HG02970 (cell line): ENCODE results near the gene CDKL5.
"Not testable (repeated sequence)": the region's sequence is repeated elsewhere in the genome, so short reads cannot be mapped to it uniquely, and the experiment has no call there.

ENCODE experiments used
- ATAC-seq: cut with Tn5 transposase; IDR thresholded peaks from one replicate; pipeline ENCODE4 v1.9.1; 2021; ENCODE audit warnings: mild to moderate bottlenecking, moderate library complexity, moderate number of reproducible peaks; ENCODE audit not compliant: unreplicated experiment, low FRiP score

Gene CDKL5

DNA sequence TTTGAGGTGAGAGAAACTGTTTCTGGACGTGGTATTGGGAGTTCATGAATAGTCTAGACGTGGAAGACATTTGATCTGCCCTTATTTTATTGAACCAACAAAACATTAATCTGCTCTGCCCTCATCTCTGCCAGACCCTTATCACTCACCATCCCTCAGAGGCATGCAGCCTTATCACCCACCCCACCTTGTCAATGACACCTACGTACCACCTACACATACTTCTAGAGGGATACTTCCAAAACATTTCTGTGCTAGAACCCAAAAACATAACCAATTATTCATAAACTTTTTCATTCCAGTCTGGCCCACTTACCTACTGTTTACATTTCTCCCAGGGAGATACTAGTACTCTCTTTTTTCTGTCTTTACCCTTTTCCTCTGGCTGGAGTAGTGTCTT is 141.3 kb downstream of the CDKL5 start:
- no peak for ATAC-seq

DNA sequence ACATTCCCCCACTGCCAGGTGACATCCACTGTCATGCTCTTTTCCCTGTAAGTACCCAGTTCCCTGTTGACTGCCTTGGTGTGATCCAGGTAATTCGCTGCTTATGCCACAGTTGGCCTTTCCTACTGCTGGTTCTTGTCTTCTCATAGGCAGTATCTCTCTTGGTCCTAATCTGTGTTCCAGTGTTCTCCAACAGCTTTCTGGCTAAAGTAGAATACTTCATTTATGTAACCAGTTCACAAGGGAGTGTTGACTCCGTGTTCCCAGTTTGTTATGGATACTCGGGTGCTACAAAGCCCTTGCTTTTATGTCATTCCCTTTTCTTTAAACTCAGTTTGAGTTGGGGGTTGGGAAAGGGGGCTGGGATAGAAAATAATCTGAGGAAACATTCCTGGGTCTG is 148.1 kb downstream of the CDKL5 start:
- no peak for ATAC-seq

DNA sequence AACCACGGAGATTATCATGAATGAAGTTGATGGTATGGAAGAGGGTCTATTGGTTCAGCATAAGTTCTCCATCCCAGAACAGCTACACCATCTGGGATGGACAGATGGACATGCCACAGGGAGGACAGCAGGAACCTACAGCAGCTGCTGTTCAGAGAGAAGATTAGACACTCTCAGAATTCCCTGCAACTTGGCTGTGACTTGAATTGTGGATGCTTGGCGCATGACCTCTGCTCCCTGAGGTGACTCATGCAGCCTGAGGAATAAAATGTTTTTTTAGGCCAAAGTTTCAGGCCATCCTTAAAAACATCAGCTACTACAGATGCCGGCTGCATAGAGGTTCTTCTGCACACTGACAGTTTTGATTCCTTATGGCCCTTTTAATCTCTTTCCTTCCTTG is 149.2 kb downstream of the CDKL5 start:
- ATAC-seq = no peak

DNA sequence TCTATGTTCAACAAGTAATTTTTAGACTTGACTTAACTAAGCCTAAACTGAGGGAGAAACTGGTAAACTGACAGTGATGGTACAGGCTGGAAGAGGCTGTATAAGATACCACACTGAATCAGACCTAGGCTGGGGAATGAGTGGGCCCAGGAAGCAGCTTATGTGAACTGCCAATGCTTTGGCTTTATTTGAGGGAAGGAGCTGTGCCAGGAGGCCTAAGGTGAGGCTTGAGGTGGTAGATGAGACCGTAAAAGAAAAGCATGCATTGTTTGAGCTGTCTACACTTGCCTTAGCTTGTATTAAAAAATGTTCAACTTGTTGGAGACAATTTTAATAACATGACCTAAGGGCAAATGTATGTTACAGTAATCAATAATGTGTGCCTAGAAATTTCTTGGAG is 150.3 kb downstream of the CDKL5 start:
- ATAC-seq = no peak

DNA sequence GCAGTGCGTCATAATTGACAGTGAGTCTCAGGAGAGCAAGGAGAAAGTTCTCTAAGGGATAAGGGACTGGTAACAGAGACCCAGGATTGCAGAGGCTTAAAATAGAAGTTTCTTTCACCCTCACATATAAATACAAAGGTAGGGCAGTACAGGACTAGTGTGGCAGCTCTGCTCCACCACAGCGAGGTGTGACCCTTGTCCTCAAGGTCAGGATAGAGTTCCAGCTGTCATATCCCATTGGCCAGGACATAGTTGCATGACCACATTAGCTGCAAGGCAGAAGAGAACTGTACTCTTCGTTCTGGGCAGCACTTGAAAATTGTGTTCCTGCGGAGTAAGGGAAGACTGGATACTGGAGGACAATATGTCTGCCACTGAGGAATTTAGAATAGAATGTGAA is 152.0 kb downstream of the CDKL5 start:
- ATAC-seq = no peak

DNA sequence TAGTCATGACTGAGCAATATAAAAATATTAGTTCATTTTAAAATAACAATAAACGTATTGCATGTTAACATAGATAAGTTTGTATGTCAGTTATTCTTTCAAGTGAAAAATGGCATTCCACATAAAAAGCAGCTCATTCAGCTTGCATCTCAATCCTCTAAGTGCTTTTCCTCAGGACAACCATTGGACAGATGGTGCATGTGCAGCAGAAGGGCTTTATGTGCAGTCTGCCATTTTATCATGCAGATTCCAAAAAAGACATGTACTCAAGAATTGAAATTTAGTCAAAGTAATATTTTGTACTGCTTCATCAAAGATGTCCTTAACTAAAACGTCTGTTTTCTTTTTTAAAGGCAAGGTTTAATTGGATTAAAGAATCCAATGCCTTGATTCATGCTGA is 153.1 kb downstream of the CDKL5 start:
- ATAC-seq = no peak

DNA sequence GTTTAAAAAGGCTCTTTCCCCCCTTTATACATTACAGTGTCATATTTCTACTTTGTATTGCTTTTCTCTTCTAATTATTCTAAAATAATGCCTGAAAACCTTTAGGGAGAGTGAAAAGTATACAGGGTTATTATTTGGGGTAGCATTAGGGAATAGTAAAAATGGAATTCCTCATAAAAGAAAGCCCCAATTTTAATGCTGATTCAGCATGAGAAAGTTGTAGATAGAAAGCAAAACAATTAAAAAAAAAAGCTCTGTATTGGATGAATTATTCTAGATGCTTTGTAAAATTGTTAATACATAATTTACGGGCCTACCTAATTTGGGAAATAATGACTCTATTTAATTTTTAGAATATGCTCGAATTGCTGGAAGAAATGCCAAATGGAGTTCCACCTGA is 154.1 kb downstream of the CDKL5 start:
- ATAC-seq = no peak

DNA sequence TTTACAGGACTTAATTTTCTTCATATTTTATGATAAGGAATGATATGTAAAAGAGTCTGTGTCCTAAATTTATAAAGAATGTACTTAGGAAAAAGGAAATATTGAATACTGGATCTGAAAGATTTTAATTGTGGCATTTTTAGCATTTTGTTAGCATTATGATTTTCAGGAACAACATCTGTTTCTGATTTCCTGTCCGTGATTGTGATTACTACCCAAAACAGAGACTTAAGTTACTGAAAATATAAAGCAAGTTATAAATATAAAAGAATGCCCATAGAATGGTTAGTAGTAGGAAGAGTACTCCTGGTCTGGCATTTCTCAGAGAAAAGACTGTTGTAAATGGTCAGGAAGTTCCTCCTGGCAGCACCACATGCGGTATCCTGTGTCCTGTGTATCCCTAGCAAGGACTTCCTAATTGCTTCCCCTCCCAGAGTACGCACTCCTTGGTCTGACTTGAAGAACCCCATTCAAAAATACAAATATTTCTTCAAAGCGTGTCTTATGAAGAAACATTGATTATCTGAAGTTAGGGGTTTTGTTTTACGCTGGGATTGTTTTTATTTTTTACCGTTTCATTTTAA is 157.6 kb downstream of the CDKL5 start:
- ATAC-seq = no peak

DNA sequence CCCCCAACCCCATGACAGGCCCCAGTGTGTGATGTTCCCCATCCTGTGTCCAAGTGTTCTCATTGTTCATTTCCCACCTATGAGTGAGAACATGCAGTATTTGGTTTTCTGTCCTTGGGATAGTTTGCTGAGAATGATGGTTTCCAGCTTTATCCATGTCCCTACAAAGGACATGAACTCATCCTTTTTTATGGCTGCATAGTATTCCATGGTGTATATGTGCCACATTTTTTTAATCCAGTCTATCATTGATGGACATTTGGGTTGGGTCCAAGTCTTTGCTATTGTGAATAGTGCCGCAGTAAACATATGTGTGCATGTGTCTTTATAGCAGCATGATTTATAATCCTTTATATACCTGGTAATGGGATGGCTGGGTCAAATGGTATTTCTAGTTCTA is 163.9 kb downstream of the CDKL5 start:
- not testable (repeated sequence) for ATAC-seq

DNA sequence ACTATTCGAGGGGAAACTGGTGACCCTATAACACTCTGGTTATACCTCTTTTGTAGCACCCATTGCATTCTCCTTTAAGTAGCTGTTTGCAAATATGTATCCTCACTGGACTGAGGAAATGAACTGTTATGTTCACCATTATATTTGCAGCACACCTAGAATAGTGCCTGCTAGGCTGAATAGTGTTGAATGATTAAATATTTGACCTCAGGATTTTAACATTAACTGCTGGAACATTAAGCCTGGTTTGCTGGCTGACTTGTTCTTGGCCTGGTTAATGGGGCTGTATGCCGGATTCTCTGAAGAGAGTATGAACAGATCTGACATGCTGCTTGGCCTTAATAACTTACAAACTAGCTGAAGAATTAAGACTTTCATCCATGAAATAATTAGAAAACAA is 166.4 kb downstream of the CDKL5 start:
- no peak for ATAC-seq

DNA sequence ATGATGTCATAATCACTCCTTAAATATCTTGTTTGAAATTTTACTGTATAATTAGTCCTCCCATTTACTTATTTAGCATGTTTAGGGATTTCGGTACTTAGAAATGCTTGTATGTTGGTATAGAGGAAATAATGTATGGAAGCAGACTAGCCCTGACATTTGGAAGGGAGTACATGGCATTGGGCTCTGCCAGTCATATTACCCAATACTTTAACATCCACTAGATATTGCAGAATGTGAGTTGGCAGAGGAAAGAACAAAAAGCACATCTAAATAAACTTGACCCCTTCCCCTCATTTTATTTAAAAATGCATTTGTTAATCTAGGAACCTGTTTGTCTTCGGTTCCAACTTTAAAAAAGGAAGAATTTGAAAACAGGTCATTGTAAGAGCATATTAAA is 168.7 kb downstream of the CDKL5 start:
- ATAC-seq = no peak

DNA sequence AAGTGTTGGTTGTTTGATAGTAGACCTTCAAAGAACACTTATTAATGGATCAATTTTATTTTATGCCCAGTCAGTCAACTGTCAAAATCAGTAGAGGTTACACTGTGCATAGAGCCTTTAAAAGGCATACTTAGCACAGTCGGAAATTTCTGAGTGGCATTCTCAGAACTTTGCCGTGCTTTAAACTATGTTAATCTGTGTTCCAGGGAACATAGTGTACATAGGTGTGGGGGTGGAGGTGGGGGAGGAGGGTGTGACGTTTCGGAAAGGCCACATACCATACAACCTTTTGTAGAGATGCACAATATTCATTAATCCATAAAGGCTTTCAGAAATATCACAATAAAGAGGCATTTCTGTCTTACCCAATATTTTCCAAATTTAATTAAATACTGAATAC is 170.7 kb downstream of the CDKL5 start:
- no peak for ATAC-seq

DNA sequence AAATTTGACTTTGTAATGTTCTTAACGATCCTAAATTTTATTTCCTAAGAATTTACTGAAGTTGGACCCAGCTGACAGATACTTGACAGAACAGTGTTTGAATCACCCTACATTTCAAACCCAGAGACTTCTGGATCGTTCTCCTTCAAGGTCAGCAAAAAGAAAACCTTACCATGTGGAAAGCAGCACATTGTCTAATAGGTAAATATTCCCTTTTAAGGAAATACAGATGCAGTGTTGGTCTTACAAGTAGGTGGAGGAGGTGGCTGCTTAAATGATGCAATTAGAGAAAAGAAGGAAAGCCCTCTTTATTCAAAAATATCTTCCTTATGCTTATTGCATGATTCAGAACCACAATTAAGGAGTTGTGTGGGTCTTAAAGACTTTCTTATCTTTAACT is 173.0 kb downstream of the CDKL5 start:
- no peak for ATAC-seq

DNA sequence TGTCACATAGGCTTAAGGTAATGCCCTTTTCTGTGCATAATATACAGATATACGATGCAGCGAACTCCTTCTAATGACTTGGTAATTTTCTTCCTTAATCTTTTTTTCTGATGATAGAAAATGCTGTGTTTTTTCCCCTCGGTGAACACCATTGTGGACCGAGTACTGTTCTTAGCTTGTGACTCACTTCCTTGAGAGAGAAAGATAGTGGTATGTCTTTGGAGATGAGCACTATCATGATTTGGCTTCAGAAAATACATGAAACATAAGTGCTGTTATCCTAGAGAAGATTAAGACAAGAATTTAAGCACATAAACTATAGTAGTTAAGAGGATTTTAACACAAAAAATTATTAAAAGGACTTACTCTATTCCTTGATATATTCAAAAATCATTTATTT is 182.6 kb downstream of the CDKL5 start:
- no peak for ATAC-seq

DNA sequence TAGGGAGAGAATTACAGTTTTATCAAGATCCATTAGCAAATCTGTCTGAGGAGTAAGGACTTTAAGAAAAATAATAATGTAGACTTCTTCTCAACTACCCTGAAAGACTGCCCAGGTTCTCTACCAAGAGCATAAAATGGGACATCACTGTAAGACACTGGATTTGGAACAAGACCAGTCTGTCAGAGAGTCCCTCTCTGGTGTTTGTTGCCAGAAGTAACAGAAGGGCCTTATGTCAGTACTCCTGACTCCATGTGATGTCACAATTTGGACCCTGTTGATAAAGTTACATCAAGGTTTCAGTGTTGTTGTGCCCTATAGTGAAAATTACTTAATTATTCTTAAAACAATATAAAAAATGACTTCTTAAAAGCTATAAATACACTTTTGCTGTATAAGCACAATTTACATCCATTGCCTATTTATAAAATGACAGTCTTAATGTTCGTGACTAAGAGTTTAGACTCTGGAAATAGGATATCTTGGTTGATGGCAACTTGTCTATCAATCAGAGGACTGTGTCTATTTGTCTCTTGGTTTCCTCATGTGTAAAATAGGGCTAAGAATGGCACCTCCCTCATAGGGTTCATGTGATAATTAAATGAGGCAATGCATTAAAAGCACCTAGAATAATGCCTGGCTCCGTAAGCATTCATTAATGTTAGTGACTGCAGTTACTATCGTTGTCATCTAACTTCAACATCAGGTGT is 188.7 kb downstream of the CDKL5 start:
- ATAC-seq = no peak

DNA sequence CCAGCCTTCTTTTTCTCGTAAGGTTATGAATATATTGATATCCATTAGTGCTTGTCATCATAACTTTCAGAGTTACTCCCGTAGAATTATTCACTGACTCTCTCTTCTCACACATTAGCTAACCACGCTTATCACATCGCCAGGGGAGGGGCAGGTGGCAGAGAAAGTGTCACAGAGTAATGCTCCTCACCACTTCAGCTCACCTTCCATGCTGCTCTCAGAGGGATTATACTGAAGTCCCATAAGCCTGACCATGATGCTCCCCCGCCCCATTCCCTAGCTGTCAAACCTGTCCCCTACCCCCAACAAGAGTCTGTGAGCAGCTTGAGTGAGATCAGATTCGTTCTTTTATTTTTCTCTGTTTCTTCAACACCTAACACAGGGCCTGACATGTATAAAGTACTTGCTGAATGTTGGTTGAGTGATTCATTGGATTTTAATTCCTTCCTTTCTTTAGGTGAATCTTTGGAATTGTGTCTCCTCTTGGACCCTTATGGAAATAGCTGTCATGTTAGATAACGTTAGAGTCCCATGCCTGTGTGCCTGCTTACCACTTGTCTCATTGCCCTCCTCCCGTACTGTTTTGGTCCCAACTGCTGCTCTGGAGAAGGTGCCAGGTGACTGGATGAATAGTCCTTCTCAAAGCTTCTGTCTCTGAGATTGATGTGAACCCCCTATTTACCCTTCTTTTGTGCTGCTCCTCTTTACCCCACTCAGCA is 191.4 kb downstream of the CDKL5 start:
- ATAC-seq = no peak

DNA sequence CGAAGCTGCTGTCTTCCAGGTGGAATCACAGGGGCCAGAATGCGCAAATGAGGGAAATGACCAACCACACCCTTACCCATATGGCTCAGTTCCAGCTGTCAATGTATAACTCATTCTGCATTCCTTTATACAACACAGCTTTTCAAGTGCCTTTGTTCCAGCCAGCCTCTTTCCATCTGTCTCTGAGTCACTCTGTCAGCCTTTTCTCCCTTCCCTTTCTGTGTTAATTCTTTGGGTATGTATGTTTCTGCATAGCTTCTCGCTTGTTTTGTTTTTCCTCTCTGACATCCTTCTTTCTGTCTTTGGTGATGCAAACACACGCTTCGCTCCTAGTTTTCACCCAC is 192.0 kb downstream of the CDKL5 start:
- no peak for ATAC-seq

DNA sequence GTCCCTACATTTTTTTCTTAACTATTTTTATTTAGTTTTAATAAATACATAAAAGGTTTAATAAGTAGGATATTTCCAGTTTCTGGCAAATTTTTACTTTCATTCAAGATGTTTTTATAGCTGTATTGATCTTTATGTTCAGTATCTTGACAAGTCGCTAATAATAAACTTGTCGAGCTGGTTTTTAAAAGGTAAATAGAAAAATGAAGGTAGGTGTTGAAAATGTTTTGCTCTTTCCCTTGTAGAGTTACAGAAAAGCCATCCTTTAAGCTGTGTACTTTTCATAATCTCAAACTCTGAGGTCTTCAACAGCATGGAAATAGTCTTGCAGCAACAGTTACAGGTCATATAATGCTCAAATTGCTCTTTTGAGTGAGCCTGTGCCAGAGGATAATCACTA is 193.9 kb downstream of the CDKL5 start:
- no peak for ATAC-seq

DNA sequence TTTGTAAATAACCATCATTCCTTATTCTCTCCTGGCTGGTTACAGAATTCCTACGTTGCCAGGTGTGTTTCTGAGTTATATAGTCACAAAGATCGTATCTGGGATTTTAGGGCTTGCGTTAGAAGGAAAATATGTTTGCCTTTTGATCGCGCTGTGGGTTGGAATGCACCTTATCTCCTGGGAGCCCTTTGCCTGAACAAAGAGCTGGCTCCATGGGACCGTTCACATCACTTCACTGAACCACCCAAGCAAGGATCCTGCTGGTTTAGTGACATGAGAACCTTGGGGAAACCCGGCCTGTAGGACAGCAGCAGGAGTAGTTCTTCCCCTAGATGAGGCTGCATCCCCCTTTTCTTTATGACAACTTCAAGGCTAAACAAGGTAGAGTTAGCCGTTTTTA is 194.9 kb downstream of the CDKL5 start:
- ATAC-seq = no peak

DNA sequence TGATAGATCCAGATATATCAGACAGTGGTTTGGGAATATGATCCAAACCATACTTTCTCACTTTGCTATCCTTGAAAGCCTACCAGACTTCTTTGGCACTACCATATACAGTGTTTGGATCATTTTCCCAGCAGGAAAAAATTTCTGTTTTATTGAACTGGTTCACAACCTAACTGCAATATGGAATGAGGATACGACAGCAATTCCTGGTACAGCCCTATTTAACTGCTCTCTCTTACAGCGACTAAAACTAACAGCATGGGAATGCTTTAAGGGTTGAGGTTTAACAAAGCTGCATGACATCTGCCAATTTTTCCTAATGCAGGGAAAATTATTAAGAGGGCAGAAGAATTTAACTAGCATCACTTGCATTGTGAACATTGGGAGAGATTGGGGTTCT is 199.2 kb downstream of the CDKL5 start:
- no peak for ATAC-seq

DNA sequence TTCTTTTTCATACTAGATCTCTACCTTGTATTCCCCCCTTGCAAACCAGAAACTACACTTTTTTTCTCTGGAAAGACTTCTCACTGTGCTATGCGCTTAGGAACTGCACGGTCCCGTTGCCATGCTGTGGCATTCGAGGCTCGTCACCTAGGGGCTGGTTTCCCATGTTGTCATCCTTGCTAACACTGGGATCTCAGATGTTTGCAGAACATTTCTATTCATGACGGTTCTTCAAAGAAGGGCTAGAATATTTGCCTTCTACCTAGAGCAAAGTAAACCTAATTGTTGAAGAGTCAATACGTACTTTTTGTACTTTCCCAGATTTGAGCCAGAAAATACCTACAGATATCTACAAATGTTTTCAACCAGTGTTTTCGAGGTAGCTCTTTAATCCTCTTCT is 205.5 kb downstream of the CDKL5 start:
- no peak for ATAC-seq

DNA sequence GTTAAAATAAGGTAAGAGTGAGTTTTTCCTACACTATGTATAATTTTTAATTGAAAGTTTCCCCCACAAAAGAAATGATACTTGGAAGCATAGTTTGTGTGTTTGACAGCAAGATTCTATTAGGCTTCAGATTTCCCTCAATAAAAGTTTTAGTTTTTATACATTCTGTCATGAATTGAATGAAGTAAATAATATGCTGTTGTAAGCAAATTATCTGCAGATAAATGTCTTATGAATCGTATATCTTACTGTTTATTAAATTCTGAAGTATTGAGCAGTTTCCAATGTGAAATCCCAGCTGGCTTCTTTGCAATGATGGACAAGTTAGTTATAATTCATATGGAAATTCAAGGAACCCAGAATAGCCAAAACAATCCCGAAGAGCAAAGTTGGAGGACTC is 213.0 kb downstream of the CDKL5 start:
- ATAC-seq = no peak
